ENCODE data around the gene RABEP1. TPM values are rescaled to one million over a fixed set of nuclear protein-coding genes. Genes with fewer than 3 reads are reported as not detected.

Gene RABEP1
- total RNA-seq, 1 donor from 2014 or later = 67.5 TPM

- H3K4me1 Mint-ChIP-seq = peaks cover 2% of the 10 kb centered on the region
- intact Hi-C loops (cut with micrococcal nuclease) = loop anchor here (5.0 to 10.0 kb wide), 2 partner anchors 36 to 171 kb away; partner anchors contain the start of gene ZNF594
- no peak overlapping the region for H3K27ac Mint-ChIP-seq
- no peaks in the 10 kb centered on the region for H3K27me3 Mint-ChIP-seq
- POLR2A ChIA-PET = no interaction called here
- DNase-seq (no peak), ATAC-seq (ENCODE audit: low read depth) (no peak)
- H3K4me3 Mint-ChIP-seq = no peak overlapping the region
- no peak for TF ChIP-seq CTCF (IDR thresholded peaks at IDR 0.05)
- no peaks in the 10 kb centered on the region for H3K9me3 Mint-ChIP-seq
- H3K36me3 Mint-ChIP-seq (ENCODE audit: low read depth) = peaks cover 85% of the 10 kb centered on the region
- CTCF ChIA-PET = no interaction called here
Measured at GRCh38 chr17:5365831-5366230, 83.7 kb downstream of the RABEP1 start.

- Mint-ChIP-seq H3K4me1 (peaks cover 8% of the 10 kb centered on the region), H3K36me3 (ENCODE audit: low read depth) (peaks cover 82% of the 10 kb centered on the region), H3K9me3 (no peaks in the 10 kb centered on the region), H3K27ac (no peak overlapping the region), H3K27me3 (no peaks in the 10 kb centered on the region), H3K4me3 (no peak overlapping the region)
- ATAC-seq (ENCODE audit: low read depth) (no peak), DNase-seq (no peak)
- ChIA-PET POLR2A (interaction anchor here (0.6 kb wide), 1 partner anchor 56 kb away, joined by 4 read pairs; no protein-coding TSS in a partner anchor), CTCF (no interaction called here)
- no peak for TF ChIP-seq CTCF (IDR thresholded peaks at IDR 0.05)
- intact Hi-C loops (cut with micrococcal nuclease) = no loop called here
Measured at GRCh38 chr17:5370411-5370810, 88.3 kb downstream of the RABEP1 start.

- DNase-seq (no peak), ATAC-seq (ENCODE audit: low read depth) (peak; percentile 82)
- peaks cover 85% of the 10 kb centered on the region for H3K36me3 Mint-ChIP-seq (ENCODE audit: low read depth)
- intact Hi-C loops (cut with micrococcal nuclease) = no loop called here
- H3K4me1 Mint-ChIP-seq = peaks cover 8% of the 10 kb centered on the region
- H3K27ac Mint-ChIP-seq = no peak overlapping the region
- H3K27me3 Mint-ChIP-seq = no peaks in the 10 kb centered on the region
- no peaks in the 10 kb centered on the region for H3K9me3 Mint-ChIP-seq
- TF ChIP-seq CTCF (IDR thresholded peaks at IDR 0.05) = no peak
- CTCF ChIA-PET = no interaction called here
- POLR2A ChIA-PET = no interaction called here
- H3K4me3 Mint-ChIP-seq = no peak overlapping the region
Measured at GRCh38 chr17:5373112-5373511, 91.0 kb downstream of the RABEP1 start.

GRCh38 chr17:5378566-5379207 is 96.6 kb downstream of the RABEP1 start:
- intact Hi-C loops (cut with micrococcal nuclease) = no loop called here
- Mint-ChIP-seq H3K4me1 (peaks cover 2% of the 10 kb centered on the region), H3K27me3 (no peaks in the 10 kb centered on the region), H3K4me3 (no peak overlapping the region), H3K9me3 (no peaks in the 10 kb centered on the region), H3K27ac (peak overlapping the region; percentile 43), H3K36me3 (ENCODE audit: low read depth) (peaks cover 83% of the 10 kb centered on the region)
- DNase-seq = no peak
- ChIA-PET CTCF (no interaction called here), POLR2A (interaction anchor here (0.6 to 1.0 kb wide), 2 partner anchors 8 to 49 kb away, joined by 3 to 6 read pairs; no protein-coding TSS in a partner anchor)
- no peak for TF ChIP-seq CTCF (IDR thresholded peaks at IDR 0.05)
- ATAC-seq (ENCODE audit: low read depth) = no peak

GRCh38 chr17:5379351-5380107 is 97.4 kb downstream of the RABEP1 start:
- ATAC-seq (ENCODE audit: low read depth) (no peak), DNase-seq (no peak)
- H3K27ac Mint-ChIP-seq = peak overlapping the region; percentile 43
- H3K4me1 Mint-ChIP-seq = no peaks in the 10 kb centered on the region
- TF ChIP-seq CTCF (IDR thresholded peaks at IDR 0.05) = no peak
- H3K9me3 Mint-ChIP-seq = no peaks in the 10 kb centered on the region
- H3K27me3 Mint-ChIP-seq = no peaks in the 10 kb centered on the region
- intact Hi-C loops (cut with micrococcal nuclease) = no loop called here
- CTCF ChIA-PET = interaction anchor here (0.9 kb wide), 1 partner anchor 62 kb away, joined by 3 read pairs; no protein-coding TSS in a partner anchor
- H3K36me3 Mint-ChIP-seq (ENCODE audit: low read depth) = peaks cover 85% of the 10 kb centered on the region
- POLR2A ChIA-PET = interaction anchor here (0.6 kb wide), 1 partner anchor 50 kb away, joined by 3 read pairs; no protein-coding TSS in a partner anchor
- no peak overlapping the region for H3K4me3 Mint-ChIP-seq
